HCT116 (cell line): ENCODE results near the gene ZNF396. TPM values are rescaled to one million over a fixed set of nuclear protein-coding genes. Genes with fewer than 3 reads are reported as not detected.

Experiments
- ATAC-seq: fragments of 200-7000 bp; cut with Tn5 transposase; 2 replicates; pipeline ENCODE4 v1.9.1; 2020; ENCODE audit warnings: mild to moderate bottlenecking, moderate library complexity
- BruUV-seq: library from RNA; stranded (reverse); fragments of 400-500 nt; replicated peaks from 2 replicates; lab custom pipeline; 2021; lab: Mats Ljungman, UMichigan
- CTCF ChIA-PET: fragments of 300-600 bp; sonication (Branson Sonifier 250); formaldehyde crosslinking; loops from one replicate; lab custom pipeline; 2021; ENCODE audit warnings: antibody characterized with exemption; lab: Charles Lee
- POLR2A ChIA-PET: fragments of 300-600, 350-600 bp; sonication (Branson Sonifier 250); formaldehyde crosslinking; loops from one replicate; lab custom pipeline; 2021; ENCODE audit warnings: antibody characterized with exemption; lab: Charles Lee
- RAD21 ChIA-PET, 2 experiments: fragments of 300-600 bp; sonication (Branson Sonifier 250); formaldehyde crosslinking; loops; one replicate each; lab custom pipeline; 2023; ENCODE audit warnings: low total read pairs in 2 of 2; ENCODE audit not compliant: uncharacterized antibody in 2 of 2, unreplicated experiment in 2 of 2, low non-redundant PET in 1 of 2; lab: Charles Lee
- DNase-seq: peaks from one replicate; pipeline ENCODE4 v3.0.0-alpha.2; 2010; ENCODE audit warnings: low read depth, low spot score
- H2AFZ ChIP-seq: fragments of 200-600 bp; shearing (Covaris generic), sonication (generic); 2 replicates; pipeline ENCODE4 v1.6.1; 2017; ENCODE audit warnings: low read depth, mixed run types, mixed read lengths, antibody characterized with exemption, low read length; ENCODE audit not compliant: poor library complexity, severe bottlenecking
- H3K27ac ChIP-seq: 2 replicates; pipeline ENCODE4 v1.5.1; 2012; ENCODE audit warnings: low read depth, low read length
- H3K27me3 ChIP-seq: fragments of 200-600 bp; sonication (generic); 2 replicates; pipeline ENCODE4 v1.6.1; 2016; ENCODE audit warnings: mixed run types, low read length, mixed read lengths; ENCODE audit not compliant: insufficient read depth
- H3K36me3 ChIP-seq, 2 experiments: fragments of 200-500 bp in 1 of 2; fragments of 200-600 bp in 1 of 2; sonication (Bioruptor generic) in 1 of 2; sonication (generic) in 1 of 2; 2 replicates each; pipeline versions ENCODE4 v1.5.1 to v1.6.1; 2014 to 2016; ENCODE audit warnings: low read length in 2 of 2, inconsistent platforms in 1 of 2, mixed read lengths in 1 of 2, mixed run types in 1 of 2; ENCODE audit not compliant: insufficient read depth in 2 of 2, control insufficient read depth in 1 of 2
- H3K4me1 ChIP-seq, 2 experiments: fragments of 200-600 bp in 1 of 2; sonication (generic) in 1 of 2; 2 replicates each; pipeline versions ENCODE4 v1.5.1 to v1.6.1; 2012 to 2017; ENCODE audit warnings: low read length in 2 of 2, inconsistent platforms in 1 of 2, mild to moderate bottlenecking in 1 of 2, mixed read lengths in 1 of 2, mixed run types in 1 of 2, moderate library complexity in 1 of 2; ENCODE audit not compliant: insufficient read depth in 2 of 2, control insufficient read depth in 1 of 2
- H3K4me2 ChIP-seq: fragments of 200-600 bp; sonication (generic); 2 replicates; pipeline ENCODE4 v1.6.1; 2017; ENCODE audit warnings: mixed run types, low read length, mixed read lengths
- H3K4me3 ChIP-seq, 2 experiments: fragments of 200-600 bp in 1 of 2; sonication (generic) in 1 of 2; replicated peaks in 1 of 2; 2 replicates each; pipeline ENCODE4 v1.5.1; 2011 to 2016; ENCODE audit warnings: low read length in 2 of 2, control low read depth in 1 of 2, low read depth in 1 of 2, mild to moderate bottlenecking in 1 of 2, mixed read lengths in 1 of 2, mixed run types in 1 of 2
- H3K79me2 ChIP-seq: fragments of 200-600 bp; sonication (generic); 2 replicates; pipeline ENCODE4 v1.6.1; 2017; ENCODE audit warnings: mild to moderate bottlenecking, mixed run types, low read length, moderate library complexity, mixed read lengths; ENCODE audit not compliant: insufficient read depth
- H3K9ac ChIP-seq: fragments of 200-600 bp; sonication (generic); 2 replicates; pipeline ENCODE4 v1.6.1; 2016; ENCODE audit warnings: low read length, mixed read lengths
- H3K9me2 ChIP-seq: fragments of 200-600 bp; sonication (generic), shearing (Covaris generic); 2 replicates; pipeline ENCODE4 v1.6.1; 2017; ENCODE audit warnings: mixed run types, mild to moderate bottlenecking, moderate library complexity; ENCODE audit not compliant: insufficient read depth
- H3K9me3 ChIP-seq, 2 experiments: fragments of 200-500 bp in 1 of 2; fragments of 200-600 bp in 1 of 2; sonication (Bioruptor generic) in 1 of 2; sonication (generic) in 1 of 2; 2 replicates each; pipeline ENCODE4 v1.6.1; 2014 to 2017; ENCODE audit warnings: low read length in 2 of 2, mixed read lengths in 2 of 2, inconsistent platforms in 1 of 2, low read depth in 1 of 2, mild to moderate bottlenecking in 1 of 2, mixed run types in 1 of 2, moderate library complexity in 1 of 2; ENCODE audit not compliant: control insufficient read depth in 1 of 2, insufficient read depth in 1 of 2
- H4K20me1 ChIP-seq: fragments of 200-600 bp; sonication (generic), shearing (Covaris generic); 2 replicates; pipeline ENCODE4 v1.6.1; 2017; ENCODE audit warnings: mixed run types, mild to moderate bottlenecking, moderate library complexity; ENCODE audit not compliant: insufficient read depth
- POLR2AphosphoS5 ChIP-seq: IDR thresholded peaks from 2 replicates; pipeline ENCODE4 v1.6.1; 2011; ENCODE audit warnings: mild to moderate bottlenecking, low read depth, low read length, moderate library complexity
- REST ChIP-seq: IDR thresholded peaks from 2 replicates; pipeline ENCODE4 v1.6.1; 2012; ENCODE audit warnings: low read depth
- SRF ChIP-seq: IDR thresholded peaks from 2 replicates; pipeline ENCODE4 v1.6.1; 2012; ENCODE audit warnings: low read depth
- YY1 ChIP-seq: IDR thresholded peaks from 2 replicates; pipeline ENCODE4 v1.6.1; 2011; ENCODE audit warnings: low read length, low read depth, moderate library complexity, mild to moderate bottlenecking; ENCODE audit not compliant: insufficient replicate concordance; ENCODE audit errors: extremely low read depth
- ZBTB33 ChIP-seq: IDR thresholded peaks from 2 replicates; pipeline ENCODE4 v1.6.1; 2011; ENCODE audit warnings: mild to moderate bottlenecking, low read length, moderate library complexity; ENCODE audit not compliant: insufficient replicate concordance; ENCODE audit errors: extremely low read depth
- ZFX ChIP-seq: fragments of 450-650 bp; IDR thresholded peaks from 2 replicates; pipeline ENCODE4 v1.6.1; 2017
- intact Hi-C: fragments of 100-400 bp; cut with micrococcal nuclease; formaldehyde crosslinking; loops from 2 replicates; pipeline ENCODE4 v1.10.0; 2022
- total RNA-seq: library from RNA; stranded (reverse); gene quantifications from one replicate; pipeline ENCODE4 v1.2.1, GENCODE V29; 2021; ENCODE audit not compliant: unreplicated experiment
- TF ChIP-seq, protein P1 (sequence below), 3 experiments: fragments of 200-600 bp in 1 of 3; sonication (generic) in 1 of 3; IDR thresholded peaks in 2 of 3; conservative IDR thresholded peaks in 1 of 3; 2 replicates each; pipeline ENCODE4 v1.5.1; 2012 to 2017; ENCODE audit warnings: low read depth in 2 of 3, low read length in 2 of 3, antibody characterized with exemption in 1 of 3, borderline replicate concordance in 1 of 3, control low read depth in 1 of 3, mild to moderate bottlenecking in 1 of 3, mixed read lengths in 1 of 3, mixed run types in 1 of 3, moderate library complexity in 1 of 3; ENCODE audit not compliant: insufficient read depth in 1 of 3

The ZNF396 gene
- total RNA-seq, 1 experiment from 2014 or later: 1.3 TPM

DNA sequence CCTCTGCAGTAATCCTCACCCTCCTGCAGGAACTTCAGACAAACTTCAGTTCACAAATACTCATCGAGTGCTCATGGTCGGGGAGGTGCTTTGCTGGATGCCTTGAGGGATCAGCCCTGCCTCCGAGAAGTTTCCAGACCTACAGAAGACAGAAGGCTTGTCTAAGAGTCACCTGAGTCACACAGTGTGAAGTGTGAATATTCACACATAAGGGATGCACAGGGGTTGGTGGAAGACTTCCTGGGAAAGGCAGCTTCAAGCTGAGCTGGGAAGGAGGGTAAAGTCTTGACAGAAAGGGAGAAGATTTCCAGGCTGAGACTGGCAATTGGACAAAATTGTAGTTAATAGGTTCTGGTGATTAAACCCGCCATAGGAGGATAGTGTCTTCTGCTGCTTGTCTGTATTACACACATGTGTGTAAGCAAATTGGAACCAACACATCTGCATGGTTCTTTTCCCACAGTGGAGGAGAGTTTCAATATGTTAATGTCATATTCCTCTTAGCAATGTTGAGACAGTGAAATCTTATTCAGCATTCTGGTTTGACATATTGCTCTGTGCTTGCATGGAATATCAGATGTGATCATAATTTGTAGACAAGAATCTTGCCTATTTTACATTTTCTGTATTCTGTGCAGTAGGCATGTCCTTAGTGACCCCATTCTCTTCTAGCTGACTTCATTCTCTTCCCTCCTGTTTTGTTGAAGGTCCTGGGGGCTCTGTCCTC lies 34.7 kb upstream of the ZNF396 start:
- Histone ChIP-seq H3K4me2 (no peak overlapping the region), H4K20me1 (no peaks in the 10 kb centered on the region), H3K27ac (no peak overlapping the region), H3K9me2 (no peaks in the 10 kb centered on the region), H2AFZ (no peak overlapping the region), H3K79me2 (no peaks in the 10 kb centered on the region), H3K4me3 (no peak overlapping the region), H3K27me3 (no peaks in the 10 kb centered on the region), H3K9me3 (no peaks in the 10 kb centered on the region), H3K4me1 (peaks cover 0 to 10% of the 10 kb centered on the region in 2 experiments; a peak in 1 of 4 replicates), H3K9ac (no peak overlapping the region), H3K36me3 (no peaks in the 10 kb centered on the region)
- no peak for DNase-seq
- ChIA-PET POLR2A (no interaction called here), CTCF (no interaction called here), RAD21 (no interaction called here)
- intact Hi-C loops: no loop called here
- no peak for TF ChIP-seq ZFX
- TF ChIP-seq YY1: no peak
- TF ChIP-seq, protein P1, sequence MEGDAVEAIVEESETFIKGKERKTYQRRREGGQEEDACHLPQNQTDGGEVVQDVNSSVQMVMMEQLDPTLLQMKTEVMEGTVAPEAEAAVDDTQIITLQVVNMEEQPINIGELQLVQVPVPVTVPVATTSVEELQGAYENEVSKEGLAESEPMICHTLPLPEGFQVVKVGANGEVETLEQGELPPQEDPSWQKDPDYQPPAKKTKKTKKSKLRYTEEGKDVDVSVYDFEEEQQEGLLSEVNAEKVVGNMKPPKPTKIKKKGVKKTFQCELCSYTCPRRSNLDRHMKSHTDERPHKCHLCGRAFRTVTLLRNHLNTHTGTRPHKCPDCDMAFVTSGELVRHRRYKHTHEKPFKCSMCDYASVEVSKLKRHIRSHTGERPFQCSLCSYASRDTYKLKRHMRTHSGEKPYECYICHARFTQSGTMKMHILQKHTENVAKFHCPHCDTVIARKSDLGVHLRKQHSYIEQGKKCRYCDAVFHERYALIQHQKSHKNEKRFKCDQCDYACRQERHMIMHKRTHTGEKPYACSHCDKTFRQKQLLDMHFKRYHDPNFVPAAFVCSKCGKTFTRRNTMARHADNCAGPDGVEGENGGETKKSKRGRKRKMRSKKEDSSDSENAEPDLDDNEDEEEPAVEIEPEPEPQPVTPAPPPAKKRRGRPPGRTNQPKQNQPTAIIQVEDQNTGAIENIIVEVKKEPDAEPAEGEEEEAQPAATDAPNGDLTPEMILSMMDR (IDR thresholded peaks at IDR 0.05 in 2 of 3, conservative IDR thresholded peaks at IDR 0.05 in 1 of 3; ENCODE audit: borderline replicate concordance in 1 of 3, insufficient read depth in 1 of 3, low read depth in 2 of 3, low read length in 2 of 3): no peak
- TF ChIP-seq REST: no peak
- TF ChIP-seq ZBTB33: no peak
- TF ChIP-seq SRF: no peak
- TF ChIP-seq POLR2AphosphoS5: no peak
- BruUV-seq: no TSS peak
- ATAC-seq: no peak
